HCT116 (cell line): ENCODE measurements around the gene PCDHGA3. TPM values are rescaled to one million over a fixed set of nuclear protein-coding genes. Genes with fewer than 3 reads are reported as not detected.

Source experiments
- ATAC-seq: fragments of 200-7000 bp; cut with Tn5 transposase; 2 replicates; pipeline ENCODE4 v1.9.1; 2020; ENCODE audit warnings: mild to moderate bottlenecking, moderate library complexity
- BruUV-seq: library from RNA; stranded (reverse); fragments of 400-500 nt; replicated peaks from 2 replicates; lab custom pipeline; 2021; lab: Mats Ljungman, UMichigan
- CTCF ChIA-PET: fragments of 300-600 bp; sonication (Branson Sonifier 250); formaldehyde crosslinking; loops from one replicate; lab custom pipeline; 2021; ENCODE audit warnings: antibody characterized with exemption; lab: Charles Lee
- POLR2A ChIA-PET: fragments of 300-600, 350-600 bp; sonication (Branson Sonifier 250); formaldehyde crosslinking; loops from one replicate; lab custom pipeline; 2021; ENCODE audit warnings: antibody characterized with exemption; lab: Charles Lee
- RAD21 ChIA-PET, 2 experiments: fragments of 300-600 bp; sonication (Branson Sonifier 250); formaldehyde crosslinking; loops; one replicate each; lab custom pipeline; 2023; ENCODE audit warnings: low total read pairs in 2 of 2; ENCODE audit not compliant: uncharacterized antibody in 2 of 2, unreplicated experiment in 2 of 2, low non-redundant PET in 1 of 2; lab: Charles Lee
- DNase-seq: peaks from one replicate; pipeline ENCODE4 v3.0.0-alpha.2; 2010; ENCODE audit warnings: low read depth, low spot score
- H2AFZ ChIP-seq: fragments of 200-600 bp; shearing (Covaris generic), sonication (generic); 2 replicates; pipeline ENCODE4 v1.6.1; 2017; ENCODE audit warnings: low read depth, mixed run types, mixed read lengths, antibody characterized with exemption, low read length; ENCODE audit not compliant: poor library complexity, severe bottlenecking
- H3K27ac ChIP-seq: 2 replicates; pipeline ENCODE4 v1.5.1; 2012; ENCODE audit warnings: low read depth, low read length
- H3K27me3 ChIP-seq: fragments of 200-600 bp; sonication (generic); 2 replicates; pipeline ENCODE4 v1.6.1; 2016; ENCODE audit warnings: mixed run types, low read length, mixed read lengths; ENCODE audit not compliant: insufficient read depth
- H3K36me3 ChIP-seq, 2 experiments: fragments of 200-500 bp in 1 of 2; fragments of 200-600 bp in 1 of 2; sonication (Bioruptor generic) in 1 of 2; sonication (generic) in 1 of 2; 2 replicates each; pipeline versions ENCODE4 v1.5.1 to v1.6.1; 2014 to 2016; ENCODE audit warnings: low read length in 2 of 2, inconsistent platforms in 1 of 2, mixed read lengths in 1 of 2, mixed run types in 1 of 2; ENCODE audit not compliant: insufficient read depth in 2 of 2, control insufficient read depth in 1 of 2
- H3K4me1 ChIP-seq, 2 experiments: fragments of 200-600 bp in 1 of 2; sonication (generic) in 1 of 2; 2 replicates each; pipeline versions ENCODE4 v1.5.1 to v1.6.1; 2012 to 2017; ENCODE audit warnings: low read length in 2 of 2, inconsistent platforms in 1 of 2, mild to moderate bottlenecking in 1 of 2, mixed read lengths in 1 of 2, mixed run types in 1 of 2, moderate library complexity in 1 of 2; ENCODE audit not compliant: insufficient read depth in 2 of 2, control insufficient read depth in 1 of 2
- H3K4me2 ChIP-seq: fragments of 200-600 bp; sonication (generic); 2 replicates; pipeline ENCODE4 v1.6.1; 2017; ENCODE audit warnings: mixed run types, low read length, mixed read lengths
- H3K4me3 ChIP-seq, 2 experiments: fragments of 200-600 bp in 1 of 2; sonication (generic) in 1 of 2; replicated peaks in 1 of 2; 2 replicates each; pipeline ENCODE4 v1.5.1; 2011 to 2016; ENCODE audit warnings: low read length in 2 of 2, control low read depth in 1 of 2, low read depth in 1 of 2, mild to moderate bottlenecking in 1 of 2, mixed read lengths in 1 of 2, mixed run types in 1 of 2
- H3K79me2 ChIP-seq: fragments of 200-600 bp; sonication (generic); 2 replicates; pipeline ENCODE4 v1.6.1; 2017; ENCODE audit warnings: mild to moderate bottlenecking, mixed run types, low read length, moderate library complexity, mixed read lengths; ENCODE audit not compliant: insufficient read depth
- H3K9ac ChIP-seq: fragments of 200-600 bp; sonication (generic); 2 replicates; pipeline ENCODE4 v1.6.1; 2016; ENCODE audit warnings: low read length, mixed read lengths
- H3K9me2 ChIP-seq: fragments of 200-600 bp; sonication (generic), shearing (Covaris generic); 2 replicates; pipeline ENCODE4 v1.6.1; 2017; ENCODE audit warnings: mixed run types, mild to moderate bottlenecking, moderate library complexity; ENCODE audit not compliant: insufficient read depth
- H3K9me3 ChIP-seq, 2 experiments: fragments of 200-500 bp in 1 of 2; fragments of 200-600 bp in 1 of 2; sonication (Bioruptor generic) in 1 of 2; sonication (generic) in 1 of 2; 2 replicates each; pipeline ENCODE4 v1.6.1; 2014 to 2017; ENCODE audit warnings: low read length in 2 of 2, mixed read lengths in 2 of 2, inconsistent platforms in 1 of 2, low read depth in 1 of 2, mild to moderate bottlenecking in 1 of 2, mixed run types in 1 of 2, moderate library complexity in 1 of 2; ENCODE audit not compliant: control insufficient read depth in 1 of 2, insufficient read depth in 1 of 2
- H4K20me1 ChIP-seq: fragments of 200-600 bp; sonication (generic), shearing (Covaris generic); 2 replicates; pipeline ENCODE4 v1.6.1; 2017; ENCODE audit warnings: mixed run types, mild to moderate bottlenecking, moderate library complexity; ENCODE audit not compliant: insufficient read depth
- ELF1 ChIP-seq: IDR thresholded peaks from 2 replicates; pipeline ENCODE4 v1.6.1; 2012; ENCODE audit warnings: low read depth, borderline replicate concordance
- EZH2 ChIP-seq: fragments of 200-600 bp; sonication (generic); IDR thresholded peaks from 2 replicates; pipeline ENCODE4 v1.6.1; 2017; ENCODE audit warnings: antibody characterized with exemption, mixed run types
- FOSL1 ChIP-seq: IDR thresholded peaks from 2 replicates; pipeline ENCODE4 v1.6.1; 2012; ENCODE audit warnings: low read depth
- REST ChIP-seq: IDR thresholded peaks from 2 replicates; pipeline ENCODE4 v1.6.1; 2012; ENCODE audit warnings: low read depth
- SP1 ChIP-seq: IDR thresholded peaks from 2 replicates; pipeline ENCODE4 v1.6.1; 2012; ENCODE audit warnings: low read depth
- intact Hi-C: fragments of 100-400 bp; cut with micrococcal nuclease; formaldehyde crosslinking; loops from 2 replicates; pipeline ENCODE4 v1.10.0; 2022
- total RNA-seq: library from RNA; stranded (reverse); gene quantifications from one replicate; pipeline ENCODE4 v1.2.1, GENCODE V29; 2021; ENCODE audit not compliant: unreplicated experiment

Gene PCDHGA3
- total RNA-seq, 1 experiment from 2014 or later, result not detected

DNA sequence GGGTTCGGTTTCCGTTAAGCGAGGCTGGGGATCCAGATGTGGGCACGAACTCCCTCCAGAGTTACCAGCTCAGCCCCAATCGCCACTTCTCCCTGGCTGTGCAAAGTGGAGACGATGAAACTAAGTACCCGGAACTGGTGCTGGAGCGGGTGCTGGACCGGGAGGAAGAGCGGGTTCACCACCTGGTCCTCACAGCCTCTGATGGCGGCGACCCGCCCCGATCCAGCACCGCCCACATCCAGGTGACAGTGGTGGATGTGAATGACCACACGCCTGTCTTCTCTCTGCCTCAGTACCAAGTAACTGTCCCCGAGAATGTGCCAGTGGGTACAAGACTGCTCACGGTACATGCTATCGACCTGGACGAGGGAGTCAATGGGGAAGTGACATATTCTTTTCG lies 39.7 kb downstream of the PCDHGA3 start (continued):
- TF ChIP-seq REST (no peak), SP1 (no peak), EZH2 (no peak), ELF1 (no peak)
- TF ChIP-seq, all 23 proteins: peak for 0

DNA sequence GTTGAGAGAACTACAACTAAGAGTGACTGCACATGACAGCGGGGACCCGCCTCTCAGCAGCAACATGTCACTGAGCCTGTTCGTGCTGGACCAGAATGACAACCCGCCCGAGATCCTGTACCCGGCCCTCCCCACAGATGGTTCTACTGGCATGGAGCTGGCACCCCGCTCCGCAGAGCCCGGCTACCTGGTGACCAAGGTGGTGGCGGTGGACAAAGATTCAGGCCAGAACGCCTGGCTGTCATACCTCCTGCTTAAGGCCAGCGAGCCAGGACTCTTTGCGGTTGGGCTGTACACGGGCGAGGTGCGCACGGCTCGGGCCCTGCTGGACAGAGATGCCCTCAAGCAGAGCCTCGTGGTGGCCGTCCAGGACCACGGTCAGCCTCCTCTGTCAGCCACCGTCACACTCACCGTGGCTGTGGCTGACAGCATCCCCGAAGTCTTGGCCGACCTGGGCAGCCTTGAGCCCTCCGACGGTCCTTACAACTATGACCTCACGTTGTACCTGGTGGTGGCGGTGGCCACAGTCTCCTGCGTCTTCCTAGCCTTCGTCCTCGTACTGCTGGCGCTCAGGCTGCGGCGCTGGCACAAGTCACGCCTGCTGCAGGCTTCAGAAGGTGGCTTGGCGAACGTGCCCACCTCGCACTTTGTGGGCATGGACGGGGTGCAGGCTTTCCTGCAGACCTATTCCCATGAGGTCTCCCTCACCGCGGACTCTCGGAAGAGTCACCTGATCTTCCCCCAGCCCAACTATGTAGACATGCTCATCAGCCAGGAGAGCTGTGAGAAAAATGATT lies 41.0 kb downstream of the PCDHGA3 start:
- H3K9me2 ChIP-seq, result no peaks in the 10 kb centered on the region
- no peaks in the 10 kb centered on the region for H3K27me3 ChIP-seq
- ChIA-PET POLR2A (no interaction called here), CTCF (no interaction called here), RAD21 (no interaction called here)
- H3K9me3 ChIP-seq, result no peaks in the 10 kb centered on the region; a peak in 2 of 4 replicates
- ATAC-seq (no peak), DNase-seq (no peak)
- no peak overlapping the region for H3K4me2 ChIP-seq
- TF ChIP-seq FOSL1 (no peak), EZH2 (no peak)
- no peak overlapping the region for H3K27ac ChIP-seq
- no peaks in the 10 kb centered on the region for H3K36me3 ChIP-seq
- H3K4me3 ChIP-seq, result no peak overlapping the region
- H3K4me1 ChIP-seq, result no peaks in the 10 kb centered on the region
- H4K20me1 ChIP-seq, result no peaks in the 10 kb centered on the region
- intact Hi-C loops, result no loop called here
- H3K79me2 ChIP-seq, result no peaks in the 10 kb centered on the region
- no peak overlapping the region for H3K9ac ChIP-seq
- no peak overlapping the region for H2AFZ ChIP-seq
- BruUV-seq, result no TSS peak
